IMR-90 (cell line): ENCODE data around the gene TUBGCP3. TPM values are rescaled to one million over a fixed set of nuclear protein-coding genes. Genes with fewer than 3 reads are reported as not detected.

Source experiments
- ATAC-seq: fragments of 200-7000 bp; cut with Tn5 transposase; 2 replicates; pipeline ENCODE4 v1.9.1; 2020; ENCODE audit warnings: low read depth, mild to moderate bottlenecking, moderate library complexity
- BruUV-seq: library from RNA; stranded (reverse); fragments of 400-500 nt; replicated peaks from 2 replicates; lab custom pipeline; 2021; lab: Mats Ljungman, UMichigan
- CTCF ChIA-PET: fragments of 300-600 bp; formaldehyde crosslinking; extraction: SDS; loops from one replicate; lab custom pipeline; 2021; ENCODE audit warnings: antibody characterized with exemption; lab: Yijun Ruan, JAX
- POLR2A ChIA-PET: fragments of 300-600 bp; sonication (Branson Sonifier 250); formaldehyde crosslinking; loops from one replicate; lab custom pipeline; 2022; ENCODE audit warnings: antibody characterized with exemption; ENCODE audit not compliant: unreplicated experiment; lab: Charles Lee
- DNase-seq: peaks from one replicate; pipeline ENCODE4 v3.0.0; 2013
- H2AFZ ChIP-seq: replicated peaks from 2 replicates; pipeline ENCODE3; 2013; ENCODE audit warnings: low read length, mild to moderate bottlenecking; ENCODE audit not compliant: poor library complexity
- H2AK5ac ChIP-seq: 2 replicates; pipeline ENCODE4 v1.6.1; 2013; ENCODE audit warnings: low read depth, low read length, inconsistent platforms
- H2AK9ac ChIP-seq: replicated peaks from 2 replicates; pipeline ENCODE3; 2013; ENCODE audit warnings: mild to moderate bottlenecking, low read depth, low read length, moderate library complexity; ENCODE audit not compliant: poor library complexity
- H2BK120ac ChIP-seq: 2 replicates; pipeline ENCODE4 v1.6.1; 2013; ENCODE audit warnings: low read depth, low read length, inconsistent platforms
- H2BK15ac ChIP-seq: 3 replicates; pipeline ENCODE4 v1.6.1; 2013; ENCODE audit warnings: low read depth, low read length, inconsistent platforms
- H2BK20ac ChIP-seq: 2 replicates; pipeline ENCODE4 v1.6.1; 2013; ENCODE audit warnings: low read depth, mild to moderate bottlenecking, inconsistent platforms, low read length, moderate library complexity
- H2BK5ac ChIP-seq: 2 replicates; pipeline ENCODE4 v1.6.1; 2013; ENCODE audit warnings: mild to moderate bottlenecking, low read depth, low read length, inconsistent platforms; ENCODE audit not compliant: poor library complexity, severe bottlenecking
- H3K14ac ChIP-seq: replicated peaks from 2 replicates; pipeline ENCODE4 v1.6.1; 2013; ENCODE audit warnings: low read depth, low read length, inconsistent platforms
- H3K18ac ChIP-seq: 2 replicates; pipeline ENCODE4 v1.6.1; 2013; ENCODE audit warnings: low read depth, low read length, control low read depth
- H3K23ac ChIP-seq: 2 replicates; pipeline ENCODE4 v1.6.1; 2013; ENCODE audit warnings: low read depth, low read length, inconsistent platforms
- H3K27ac ChIP-seq: 2 replicates; pipeline ENCODE4 v1.5.1; 2013; ENCODE audit warnings: mild to moderate bottlenecking, control low read depth, low read length; ENCODE audit not compliant: insufficient read depth
- H3K27me3 ChIP-seq: 2 replicates; pipeline ENCODE4 v1.6.1; 2013; ENCODE audit warnings: low read length; ENCODE audit not compliant: control insufficient read depth, insufficient read depth
- H3K36me3 ChIP-seq: 2 replicates; pipeline ENCODE4 v1.6.1; 2013; ENCODE audit warnings: low read length, mixed read lengths; ENCODE audit not compliant: control insufficient read depth, insufficient read depth
- H3K4ac ChIP-seq: 2 replicates; pipeline ENCODE4 v1.6.1; 2013; ENCODE audit warnings: low read depth, low read length, inconsistent platforms
- H3K4me1 ChIP-seq: 2 replicates; pipeline ENCODE4 v1.6.1; 2013; ENCODE audit warnings: low read length, mixed read lengths; ENCODE audit not compliant: control insufficient read depth, insufficient read depth
- H3K4me2 ChIP-seq: 2 replicates; pipeline ENCODE4 v1.6.1; 2013; ENCODE audit warnings: low read depth, mild to moderate bottlenecking, control low read depth, low read length, moderate library complexity
- H3K4me3 ChIP-seq: 2 replicates; pipeline ENCODE4 v1.5.1; 2013; ENCODE audit warnings: low read depth, mild to moderate bottlenecking, control low read depth, low read length, moderate library complexity; ENCODE audit not compliant: insufficient read depth
- H3K56ac ChIP-seq: 2 replicates; pipeline ENCODE4 v1.6.1; 2013; ENCODE audit warnings: low read length, inconsistent platforms; ENCODE audit not compliant: insufficient read depth; ENCODE audit errors: extremely low read depth
- H3K79me1 ChIP-seq, 2 experiments: 2 replicates each; pipeline ENCODE4 v1.6.1; 2013; ENCODE audit warnings: low read length in 2 of 2, inconsistent platforms in 1 of 2, low read depth in 1 of 2
- H3K9ac ChIP-seq: 2 replicates; pipeline ENCODE4 v1.6.1; 2013; ENCODE audit warnings: low read depth, low read length, control low read depth
- H3K9me1 ChIP-seq: 2 replicates; pipeline ENCODE4 v1.6.1; 2013; ENCODE audit warnings: low read length, inconsistent platforms; ENCODE audit not compliant: insufficient read depth
- H3K9me3 ChIP-seq: 2 replicates; pipeline ENCODE4 v1.6.1; 2013; ENCODE audit warnings: low read length; ENCODE audit not compliant: control insufficient read depth, insufficient read depth
- H4K20me1 ChIP-seq: 2 replicates; pipeline ENCODE4 v1.6.1; 2013; ENCODE audit warnings: low read length, inconsistent platforms; ENCODE audit not compliant: insufficient read depth
- H4K5ac ChIP-seq: 2 replicates; pipeline ENCODE4 v1.6.1; 2013; ENCODE audit warnings: mild to moderate bottlenecking, low read depth, low read length, control low read depth
- H4K8ac ChIP-seq, 2 experiments: 2 replicates each; pipeline ENCODE4 v1.6.1; 2013; ENCODE audit warnings: low read depth in 2 of 2, low read length in 2 of 2, control low read depth in 1 of 2, inconsistent platforms in 1 of 2
- H4K91ac ChIP-seq: 2 replicates; pipeline ENCODE4 v1.6.1; 2013; ENCODE audit warnings: low read depth, low read length, inconsistent platforms; ENCODE audit not compliant: insufficient read depth
- BHLHE40 ChIP-seq: fragments of 150-350 bp; IDR thresholded peaks from 2 replicates; pipeline ENCODE4 v1.6.1; 2016; ENCODE audit warnings: mild to moderate bottlenecking, low read depth, low read length
- CEBPB ChIP-seq: IDR thresholded peaks from 2 replicates; pipeline ENCODE4 v1.6.1; 2012; ENCODE audit warnings: low read depth, low read length, improper control_type of control experiment
- CHD1 ChIP-seq: IDR thresholded peaks from 2 replicates; pipeline ENCODE4 v1.6.1; 2012; ENCODE audit warnings: low read depth, low read length, improper control_type of control experiment
- CTCF ChIP-seq: conservative IDR thresholded peaks from 2 replicates; pipeline ENCODE4 v1.5.1; 2012; ENCODE audit warnings: mild to moderate bottlenecking, low read depth, low read length, improper control_type of control experiment
- ELK1 ChIP-seq: fragments of 150-350 bp; IDR thresholded peaks from 2 replicates; pipeline ENCODE4 v1.6.1; 2016; ENCODE audit warnings: low read depth, mild to moderate bottlenecking, low read length, moderate library complexity, borderline replicate concordance
- FOS ChIP-seq: fragments of 150-350 bp; IDR thresholded peaks from 2 replicates; pipeline ENCODE4 v1.6.1; 2016; ENCODE audit warnings: low read depth, low read length
- MAFK ChIP-seq: IDR thresholded peaks from 2 replicates; pipeline ENCODE4 v1.6.1; 2012; ENCODE audit warnings: low read depth, low read length, improper control_type of control experiment
- MAZ ChIP-seq: IDR thresholded peaks from 2 replicates; pipeline ENCODE4 v1.6.1; 2012; ENCODE audit warnings: low read depth, mild to moderate bottlenecking, low read length, improper control_type of control experiment, moderate library complexity, borderline replicate concordance
- MXI1 ChIP-seq: IDR thresholded peaks from 2 replicates; pipeline ENCODE4 v1.6.1; 2012; ENCODE audit warnings: low read depth, mild to moderate bottlenecking, low read length, moderate library complexity, borderline replicate concordance
- NFE2L2 ChIP-seq: fragments of 150-350 bp; IDR thresholded peaks from 2 replicates; pipeline ENCODE4 v1.6.1; 2016; ENCODE audit warnings: low read depth, mild to moderate bottlenecking, low read length
- POLR2A ChIP-seq: IDR thresholded peaks from 2 replicates; pipeline ENCODE4 v1.6.1; 2012; ENCODE audit warnings: mild to moderate bottlenecking, low read depth, low read length
- RAD21 ChIP-seq: IDR thresholded peaks from 2 replicates; pipeline ENCODE4 v1.6.1; 2012; ENCODE audit warnings: low read length, improper control_type of control experiment
- RCOR1 ChIP-seq: IDR thresholded peaks from 2 replicates; pipeline ENCODE4 v1.6.1; 2012; ENCODE audit warnings: mild to moderate bottlenecking, low read length, improper control_type of control experiment; ENCODE audit not compliant: insufficient replicate concordance
- RFX5 ChIP-seq: IDR thresholded peaks from 2 replicates; pipeline ENCODE4 v1.8.0; 2012; ENCODE audit warnings: low read depth, mild to moderate bottlenecking, low read length, moderate library complexity
- SMC3 ChIP-seq: fragments of 150-350 bp; IDR thresholded peaks from 2 replicates; pipeline ENCODE4 v1.6.1; 2016; ENCODE audit warnings: low read depth, mild to moderate bottlenecking, antibody characterized with exemption, low read length, moderate library complexity
- USF2 ChIP-seq: fragments of 150-350 bp; IDR thresholded peaks from 2 replicates; pipeline ENCODE4 v1.6.1; 2017; ENCODE audit warnings: mild to moderate bottlenecking, antibody characterized with exemption, low read length, low read depth
- WGBS, 2 experiments: methylation state at CpG; one replicate each; pipeline versions ENCODE4 v1.1.5 to v1.1.7; 2013; ENCODE audit warnings: missing lambda C conversion rate in 2 of 2; ENCODE audit not compliant: insufficient read length in 1 of 2; ENCODE audit errors: extremely low coverage in 2 of 2; 5-methylcytosine and 5-hydroxymethylcytosine counted together
- dilution Hi-C: fragments of 300-500 bp; cut with HindIII; formaldehyde crosslinking; loops from one replicate; pipeline ENCODE4 v1.14.3; 2018; ENCODE audit warnings: low sequenced_read_pairs; ENCODE audit not compliant: unreplicated experiment
- in situ Hi-C: fragments of 300-500 bp; cut with MboI; formaldehyde crosslinking; loops from 3 replicates; pipeline ENCODE4 v1.14.3; 2019; ENCODE audit warnings: low sequenced_read_pairs, inconsistent platforms, mixed read lengths
- intact Hi-C: fragments of 100-400 bp; cut with micrococcal nuclease; formaldehyde crosslinking; loops from 2 replicates; pipeline ENCODE4 v1.10.0; 2022
- polyA plus RNA-seq, 3 experiments: library from polyadenylated mRNA; depleted of rRNA; stranded (reverse); fragments of >200 nt; gene quantifications; 2 replicates each; pipeline ENCODE4 v1.2.3, GENCODE V29; 2012; ENCODE audit warnings: low replicate concordance in 1 of 3
- total RNA-seq: library from RNA; depleted of rRNA; stranded (reverse); fragments of >200 nt; gene quantifications from 2 replicates; pipeline ENCODE4 v1.2.3, GENCODE V29; 2012

TUBGCP3 gene
- total and polyA plus RNA-seq, 2 of the 4 experiments (the other 2 are of a cell fraction): 16.0 to 17.8 TPM

- in situ Hi-C loops: no loop called here
- Histone ChIP-seq H2BK15ac (no peak overlapping the region), H3K4me2 (no peak overlapping the region), H3K9me3 (no peaks in the 10 kb centered on the region), H3K4me3 (no peak overlapping the region), H3K56ac (no peak overlapping the region), H2BK5ac (no peak overlapping the region), H3K27ac (no peak overlapping the region), H2AK5ac (no peak overlapping the region), H2BK20ac (no peak overlapping the region), H4K20me1 (no peaks in the 10 kb centered on the region), H3K23ac (no peak overlapping the region), H3K9ac (no peak overlapping the region), H3K14ac (no peak overlapping the region), H2AK9ac (no peak overlapping the region), H3K4ac (no peak overlapping the region), H4K8ac (no peak overlapping the region), H3K18ac (no peak overlapping the region), H4K5ac (no peak overlapping the region), H3K27me3 (no peaks in the 10 kb centered on the region), H3K36me3 (0 out of 2 replicates have a peak, but pooled peaks cover 1% of the 10 kb centered on the region), H3K4me1 (0 out of 2 replicates have a peak, but pooled peaks cover 2% of the 10 kb centered on the region), H2BK120ac (no peak overlapping the region), H3K79me1 (no peaks in the 10 kb centered on the region), H4K91ac (no peak overlapping the region), H3K9me1 (no peaks in the 10 kb centered on the region; the same call in 1 of the 2 replicates), H2AFZ (no peak overlapping the region)
- DNase-seq (no peak), ATAC-seq (no peak)
- TF ChIP-seq RCOR1: no peak
- TF ChIP-seq CTCF: no peak
- TF ChIP-seq MAZ: no peak
- no peak for TF ChIP-seq RFX5
- no peak for TF ChIP-seq SMC3
- no peak for TF ChIP-seq POLR2A
- no peak for TF ChIP-seq RAD21
- TF ChIP-seq CHD1: no peak
- TF ChIP-seq BHLHE40: no peak
- TF ChIP-seq FOS: no peak
- no peak for TF ChIP-seq MAFK
- TF ChIP-seq USF2: no peak
- no peak for TF ChIP-seq CEBPB
- TF ChIP-seq MXI1: no peak
- TF ChIP-seq ELK1: no peak
- TF ChIP-seq NFE2L2: no peak
- intact Hi-C loops: no loop called here
- ChIA-PET CTCF (no interaction called here), POLR2A (no interaction called here)
- WGBS, 2 experiments: 100% methylated on average over 1 of the region's 6 CpGs; no CpG with 5 or more reads in 1 of the 2 experiments
- dilution Hi-C loops: no loop called here
- BruUV-seq: no TSS peak
Measured at GRCh38 chr13:112489199-112489598, 98.8 kb downstream of the TUBGCP3 start.
